Pancreas (tissue), 10 donors: Measurements from ENCODE around the gene ARL1. TPM values are rescaled to one million over a fixed set of nuclear protein-coding genes. Genes with fewer than 3 reads are reported as not detected.

Source experiments
- ATAC-seq, 4 donors: fragments of 200-7000 bp; cut with Tn5 transposase; one replicate each; pipeline versions ENCODE4 v1.8.0 to v1.9.1; 2020; ENCODE audit warnings: mild to moderate bottlenecking in 4 of 4, moderate library complexity in 4 of 4
- DNase-seq, 6 donors: peaks; one replicate each; pipeline ENCODE4 v3.0.0-alpha.2; 2020
- FAIRE-seq: peaks from 2 replicates; lab custom pipeline; 2012; peaks lifted over from hg19 to GRCh38; lab: Jason Lieb, UNC
- H3K27ac ChIP-seq, 4 donors: fragments of 200-600 bp; sonication (generic); 1 replicate in 3 of 4; 2 replicates in 1 of 4; pipeline versions ENCODE4 v1.5.0 to v1.8.0; 2020
- H3K27me3 ChIP-seq, 4 donors: fragments of 200-600 bp; one replicate each; pipeline ENCODE4 v1.8.0; 2021
- H3K36me3 ChIP-seq, 3 donors: fragments of 200-600 bp; sonication (generic) in 1 of 3; one replicate each; pipeline versions ENCODE4 v1.5.0 to v1.8.0; 2020 to 2021
- H3K4me1 ChIP-seq, 3 donors: fragments of 200-600 bp; one replicate each; pipeline ENCODE4 v1.8.0; 2021
- H3K4me3 ChIP-seq, 4 donors: fragments of 200-600 bp; sonication (generic) in 2 of 4; one replicate each; pipeline versions ENCODE4 v1.5.0 to v1.8.0; 2020 to 2021
- H3K9me3 ChIP-seq, 4 donors: fragments of 200-600 bp; one replicate each; pipeline ENCODE4 v1.8.0; 2021
- CTCF ChIP-seq, 4 donors: fragments of 200-600 bp; sonication (generic) in 3 of 4; IDR thresholded peaks; one replicate each; pipeline versions ENCODE4 v1.5.0 to v1.8.0; 2021; ENCODE audit warnings: antibody characterized with exemption in 4 of 4
- WGBS, 2 donors: extraction: QIAGEN DNeasy Blood & Tissue Kit; methylation state at CpG; one replicate each; pipeline ENCODE4 v1.1.7; 2013; 5-methylcytosine and 5-hydroxymethylcytosine counted together
- intact Hi-C, 3 donors: fragments of 100-400 bp; cut with DNase I; formaldehyde crosslinking; loops; one replicate each; pipeline versions ENCODE4 v1.11.1 to v1.14.2; 2022
- polyA plus RNA-seq, 2 donors: library from polyadenylated mRNA; stranded (reverse); fragments of 200-250 nt; gene quantifications; one replicate each; pipeline ENCODE4 v1.2.3, GENCODE V29; 2013
- total RNA-seq, 6 donors: library from RNA; stranded (reverse); fragmentation: NEBNext Ultra II Directional in 4 of 6; extraction: Animal tissue kit (Norgen Biotek cat#: 25700) in 4 of 6; gene quantifications; one replicate each; pipeline versions ENCODE4 v1.2.1 to v1.2.4, GENCODE V29; 2021 to 2023
- donor health status: healthy with polysubstance abuse.
- donor health status: DM: no; HTN: no; CAD: no; lungs with moderate emphysema.
- donor health status: DM: no; HTN: no; CAD: no.
- donor health status: control.
- donor health status: control.
- donor health status: Bipolar disorder and iron deficiency.
- donor health status: DM: yes; HTN: yes; CAD: no.
- donor health status: DM: no; HTN: no; CAD: no.
- donor health status: DM: no; HTN: no; CAD: no.
- donor health status: DM: yes; HTN: yes; CAD: no.

Gene ARL1
- total RNA-seq (10 to 100 TPM; 40.4 to 65.8 (median 61.2) TPM), polyA plus RNA-seq (10 to 100 TPM; 16.0 to 36.3 TPM)

GRCh38 chr12:101407436-101408345, at the start of gene ARL1:
Gene ARL1, minus strand, starts transcription at chr12:101407772. Its CDS starts 127 bp downstream, at chr12:101407645.
- TF ChIP-seq CTCF (IDR thresholded peaks at IDR 0.05) = no peak
- peak within 1 kb of the TSS; percentile 60 to 94 (median 82) for H3K4me3 ChIP-seq
- peaks cover 0 to 16% (median 14%) of the 10 kb centered on the region in 3 donors for H3K4me1 ChIP-seq
- peak; percentile 92 to 97 (median 94) for ATAC-seq
- no peaks in the 10 kb centered on the region for H3K36me3 ChIP-seq
- H3K27ac ChIP-seq = peak within 1 kb of the TSS; percentile 88 to 97 (median 92)
- no peak for FAIRE-seq
- no peaks in the 10 kb centered on the region for H3K9me3 ChIP-seq
- intact Hi-C loops = no loop called here
- 0% methylated on average over 64 to 71 of the region's 71 CpGs for WGBS, 2 donors
- H3K27me3 ChIP-seq = no peaks in the 10 kb centered on the region
- DNase-seq = peak; percentile 82 to 93 (median 84)

GRCh38 chr12:101455685-101456084, 48.1 kb upstream of the ARL1 start:
- Histone ChIP-seq H3K9me3 (no peaks in the 10 kb centered on the region), H3K36me3 (no peaks in the 10 kb centered on the region), H3K27ac (no peak overlapping the region), H3K4me3 (no peak overlapping the region), H3K4me1 (peaks cover 0 to 3% (median 0%) of the 10 kb centered on the region in 3 donors), H3K27me3 (no peaks in the 10 kb centered on the region)
- no peak for DNase-seq
- WGBS, 2 donors = 78 to 80% methylated on average over 4 of the region's 4 CpGs
- no peak for FAIRE-seq
- intact Hi-C loops = no loop called here
- no peak for ATAC-seq
- TF ChIP-seq CTCF (IDR thresholded peaks at IDR 0.05) = no peak

GRCh38 chr12:101441461-101442224, 34.1 kb upstream of the ARL1 start:
- no peak for TF ChIP-seq CTCF (IDR thresholded peaks at IDR 0.05)
- no peaks in the 10 kb centered on the region for H3K36me3 ChIP-seq
- FAIRE-seq (no peak), DNase-seq (no peak), ATAC-seq (no peak)
- H3K4me1 ChIP-seq = no peaks in the 10 kb centered on the region
- no peak overlapping the region for H3K4me3 ChIP-seq
- H3K27ac ChIP-seq = no peak overlapping the region
- intact Hi-C loops = no loop called here
- H3K9me3 ChIP-seq = no peaks in the 10 kb centered on the region
- no peaks in the 10 kb centered on the region for H3K27me3 ChIP-seq

- H3K4me3 ChIP-seq = no peak overlapping the region
- DNase-seq = no peak
- FAIRE-seq = no peak
- H3K4me1 ChIP-seq = no peaks in the 10 kb centered on the region
- TF ChIP-seq CTCF (IDR thresholded peaks at IDR 0.05) = no peak
- H3K9me3 ChIP-seq = no peaks in the 10 kb centered on the region
- no peak overlapping the region for H3K27ac ChIP-seq
- 50 to 67% methylated on average over 5 of the region's 5 CpGs for WGBS, 2 donors
- H3K27me3 ChIP-seq = no peaks in the 10 kb centered on the region
- H3K36me3 ChIP-seq = no peaks in the 10 kb centered on the region
- ATAC-seq = no peak
- intact Hi-C loops = no loop called here
These were observed 31.7 kb upstream of the ARL1 start for GRCh38 chr12:101439236-101439635.
